Keratinocyte (primary cell): ENCODE data around the gene KPNA3.

ENCODE experiments used
- EZH2 ChIP-seq: IDR thresholded peaks from one replicate; pipeline ENCODE4 v1.6.1; 2012; ENCODE audit warnings: inconsistent platforms, mild to moderate bottlenecking, low read length, moderate library complexity
- TF ChIP-seq, protein P1 (sequence below), 3 experiments: IDR thresholded peaks in 1 of 3; conservative IDR thresholded peaks in 1 of 3; optimal IDR thresholded peaks in 1 of 3; 2 replicates in 2 of 3; 3 replicates in 1 of 3; pipeline versions ENCODE3 to v1.5.1; 2011; ENCODE audit warnings: low read length in 3 of 3, mild to moderate bottlenecking in 3 of 3, moderate library complexity in 2 of 3, control low read depth in 1 of 3, inconsistent platforms in 1 of 3; ENCODE audit not compliant: insufficient read depth in 2 of 3; ENCODE audit errors: extremely low read depth in 1 of 3

DNA sequence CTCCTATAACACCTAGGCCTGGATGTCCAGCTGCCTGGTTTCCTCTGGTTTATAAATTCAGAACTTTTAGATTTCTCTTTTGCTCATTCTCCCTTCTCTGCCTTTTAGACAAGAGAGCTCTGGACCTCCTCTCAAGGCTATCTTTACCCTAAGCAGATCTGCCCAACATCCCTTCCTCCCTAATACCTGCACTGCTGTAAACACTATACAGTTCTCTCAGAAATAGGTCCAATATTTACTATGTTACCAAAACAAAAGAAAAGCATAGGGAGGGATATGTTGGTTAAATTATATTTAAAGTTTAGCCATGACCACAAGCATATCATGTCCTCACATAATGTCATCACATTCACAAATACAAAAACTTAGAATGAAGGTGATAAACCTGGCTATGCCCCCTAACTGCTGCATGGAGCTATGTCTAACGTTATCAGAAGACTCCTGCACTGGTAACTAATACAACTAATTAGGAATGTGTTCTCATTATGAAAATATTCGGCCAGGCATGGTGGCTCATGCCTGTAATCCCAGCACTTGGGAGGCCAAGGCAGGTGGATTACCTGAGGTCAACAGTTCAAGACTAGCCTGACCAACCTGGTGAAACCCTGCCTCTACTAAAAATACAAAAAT lies 18.0 kb downstream of the KPNA3 start:
- TF ChIP-seq, protein P1, sequence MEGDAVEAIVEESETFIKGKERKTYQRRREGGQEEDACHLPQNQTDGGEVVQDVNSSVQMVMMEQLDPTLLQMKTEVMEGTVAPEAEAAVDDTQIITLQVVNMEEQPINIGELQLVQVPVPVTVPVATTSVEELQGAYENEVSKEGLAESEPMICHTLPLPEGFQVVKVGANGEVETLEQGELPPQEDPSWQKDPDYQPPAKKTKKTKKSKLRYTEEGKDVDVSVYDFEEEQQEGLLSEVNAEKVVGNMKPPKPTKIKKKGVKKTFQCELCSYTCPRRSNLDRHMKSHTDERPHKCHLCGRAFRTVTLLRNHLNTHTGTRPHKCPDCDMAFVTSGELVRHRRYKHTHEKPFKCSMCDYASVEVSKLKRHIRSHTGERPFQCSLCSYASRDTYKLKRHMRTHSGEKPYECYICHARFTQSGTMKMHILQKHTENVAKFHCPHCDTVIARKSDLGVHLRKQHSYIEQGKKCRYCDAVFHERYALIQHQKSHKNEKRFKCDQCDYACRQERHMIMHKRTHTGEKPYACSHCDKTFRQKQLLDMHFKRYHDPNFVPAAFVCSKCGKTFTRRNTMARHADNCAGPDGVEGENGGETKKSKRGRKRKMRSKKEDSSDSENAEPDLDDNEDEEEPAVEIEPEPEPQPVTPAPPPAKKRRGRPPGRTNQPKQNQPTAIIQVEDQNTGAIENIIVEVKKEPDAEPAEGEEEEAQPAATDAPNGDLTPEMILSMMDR (optimal IDR thresholded peaks at IDR 0.05 in 1 of 3, IDR thresholded peaks at IDR 0.05 in 1 of 3, conservative IDR thresholded peaks at IDR 0.05 in 1 of 3; ENCODE audit: extremely low read depth in 1 of 3, insufficient read depth in 2 of 3, low read length in 3 of 3), result no peak
- TF ChIP-seq EZH2, result no peak
